A549 treated with CpdA at 1 μM for 4 hours (cell line): Measurements from ENCODE around the gene CNTNAP4. TPM values are rescaled to one million over a fixed set of nuclear protein-coding genes. Genes with fewer than 3 reads are reported as not detected.

Experiments
- total RNA-seq: library from RNA; stranded (reverse); fragments of 200-300 nt; extraction: Qiagen RNA extraction; gene quantifications from 5 replicates; pipeline ENCODE4 v1.2.3, GENCODE V29; 2022; ENCODE audit warnings: low read depth

Gene CNTNAP4
- not detected in 5 replicates for total RNA-seq

DNA sequence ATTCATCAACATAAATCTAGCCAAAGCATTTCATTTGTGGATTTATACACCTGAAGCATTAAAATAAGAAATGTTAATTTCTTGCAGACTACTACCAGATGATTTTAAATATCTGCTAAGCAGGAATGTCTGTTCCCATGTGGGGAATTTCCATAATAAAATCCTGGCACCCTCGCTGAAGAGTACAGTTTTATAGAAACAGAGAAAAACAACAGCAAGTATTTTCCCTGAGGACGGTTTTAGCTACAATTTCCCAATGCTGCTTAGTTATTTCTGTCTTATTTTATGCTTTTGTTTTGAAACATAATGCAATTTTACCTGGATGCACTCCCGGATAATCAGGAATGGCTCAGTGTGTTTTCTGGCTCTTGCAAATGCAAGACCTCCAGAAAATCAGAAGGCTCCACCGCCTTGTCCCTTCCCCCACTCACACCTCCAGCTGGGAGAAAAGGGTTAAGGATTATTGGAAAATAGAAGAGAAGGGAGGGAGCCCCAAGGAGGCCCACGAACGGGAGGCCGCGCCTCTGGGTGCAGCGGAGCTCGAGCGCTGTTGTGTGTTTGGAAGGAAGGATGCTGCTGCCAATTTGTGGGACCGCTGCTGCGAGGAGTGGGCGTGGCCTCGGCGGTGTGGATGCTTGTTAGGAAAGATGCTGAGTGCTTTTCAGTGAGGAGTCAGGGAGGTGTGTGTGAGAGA, at the start of gene CNTNAP4:
CNTNAP4 (plus strand) TSS at position 657 of the 694 bp plus-strand sequence. CDS start 262 bp downstream, outside the sequence.

